Spleen (tissue), 7 donors: ENCODE data around the gene SLC38A11.

Experiments used
- CTCF ChIP-seq, 11 experiments: fragments of 200-600 bp in 7 of 11; fragments of 450-650 bp in 4 of 11; sonication (generic) in 4 of 11; IDR thresholded peaks in 8 of 11; conservative IDR thresholded peaks in 3 of 11; 1 replicate in 7 of 11; 2 replicates in 4 of 11; pipeline versions ENCODE4 v1.4.0 to v1.8.0; 2016 to 2021; ENCODE audit warnings: antibody characterized with exemption in 11 of 11, inconsistent platforms in 4 of 11, mild to moderate bottlenecking in 1 of 11
- POLR2A ChIP-seq, 3 donors: fragments of 450-650 bp; IDR thresholded peaks; one replicate each; pipeline ENCODE4 v1.5.1; 2017; ENCODE audit warnings: antibody characterized with exemption in 3 of 3, mild to moderate bottlenecking in 1 of 3
- donor health status: DM: no; HTN: no; CAD: no; lungs with moderate emphysema.
- donor health status: DM: no; HTN: no; CAD: no.
- donor health status: DM: no; HTN: no; CAD: no.

DNA sequence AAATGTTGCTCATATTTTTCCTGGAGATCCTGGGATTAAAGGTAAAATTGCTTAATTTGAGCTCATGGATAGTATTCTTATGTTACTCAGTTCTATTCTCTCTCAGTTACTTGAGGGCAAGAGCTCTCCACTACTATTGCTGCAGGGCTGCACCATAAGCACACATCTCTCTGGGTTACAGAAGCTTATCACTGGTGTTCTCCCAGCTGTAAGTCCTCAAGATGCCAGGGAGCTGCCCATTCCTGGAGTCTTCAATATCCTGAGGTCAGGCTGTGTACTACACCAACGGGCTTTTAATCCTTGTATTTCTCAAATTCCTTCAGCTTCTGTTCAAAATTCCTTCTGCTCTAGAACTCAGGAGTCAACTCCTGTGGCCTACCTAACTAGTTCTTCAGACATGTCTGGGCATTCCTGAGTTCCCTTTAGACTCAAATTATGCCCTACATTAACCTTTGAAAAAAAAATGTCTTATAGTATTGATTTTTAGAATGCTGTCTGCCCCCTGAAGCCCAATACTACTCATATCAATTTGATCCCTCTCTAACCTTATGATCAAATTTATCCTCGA lies 96.0 kb downstream of the SLC38A11 start:
- TF ChIP-seq POLR2A (IDR thresholded peaks at IDR 0.05) (no peak), CTCF (IDR thresholded peaks at IDR 0.05 in 8 of 11, conservative IDR thresholded peaks at IDR 0.05 in 3 of 11) (no peak)
